ENCODE data around the gene DHX9.

DNA sequence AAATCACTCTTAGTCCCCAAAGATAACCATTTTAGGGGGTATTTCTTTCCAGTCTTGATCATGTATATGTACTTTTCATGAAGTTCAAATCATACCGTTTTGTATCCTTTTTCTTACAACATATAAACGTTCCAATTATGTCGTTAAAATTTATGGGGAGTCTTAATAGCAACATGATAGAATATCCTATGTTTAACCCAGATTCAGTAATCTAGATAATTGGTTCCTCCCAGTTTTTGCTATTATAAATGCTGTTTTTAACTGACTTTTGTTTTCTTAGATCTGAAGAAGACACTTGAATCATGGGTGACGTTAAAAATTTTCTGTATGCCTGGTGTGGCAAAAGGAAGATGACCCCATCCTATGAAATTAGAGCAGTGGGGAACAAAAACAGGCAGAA lies 3.1 kb downstream of the DHX9 start:
- TF ChIP-seq, protein P1, sequence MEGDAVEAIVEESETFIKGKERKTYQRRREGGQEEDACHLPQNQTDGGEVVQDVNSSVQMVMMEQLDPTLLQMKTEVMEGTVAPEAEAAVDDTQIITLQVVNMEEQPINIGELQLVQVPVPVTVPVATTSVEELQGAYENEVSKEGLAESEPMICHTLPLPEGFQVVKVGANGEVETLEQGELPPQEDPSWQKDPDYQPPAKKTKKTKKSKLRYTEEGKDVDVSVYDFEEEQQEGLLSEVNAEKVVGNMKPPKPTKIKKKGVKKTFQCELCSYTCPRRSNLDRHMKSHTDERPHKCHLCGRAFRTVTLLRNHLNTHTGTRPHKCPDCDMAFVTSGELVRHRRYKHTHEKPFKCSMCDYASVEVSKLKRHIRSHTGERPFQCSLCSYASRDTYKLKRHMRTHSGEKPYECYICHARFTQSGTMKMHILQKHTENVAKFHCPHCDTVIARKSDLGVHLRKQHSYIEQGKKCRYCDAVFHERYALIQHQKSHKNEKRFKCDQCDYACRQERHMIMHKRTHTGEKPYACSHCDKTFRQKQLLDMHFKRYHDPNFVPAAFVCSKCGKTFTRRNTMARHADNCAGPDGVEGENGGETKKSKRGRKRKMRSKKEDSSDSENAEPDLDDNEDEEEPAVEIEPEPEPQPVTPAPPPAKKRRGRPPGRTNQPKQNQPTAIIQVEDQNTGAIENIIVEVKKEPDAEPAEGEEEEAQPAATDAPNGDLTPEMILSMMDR (IDR thresholded peaks at IDR 0.05): no peak
- no peak for TF ChIP-seq POLR2A (IDR thresholded peaks at IDR 0.05)

Measured in adrenal gland (tissue), 5 donors.